Measurements from ENCODE around the gene SLC23A1. TPM values are rescaled to one million over a fixed set of nuclear protein-coding genes. Genes with fewer than 3 reads are reported as not detected.

The SLC23A1 gene
- total RNA-seq (2022; extraction: Qiagen RNA extraction; ENCODE audit: low read depth), result 0.70 to 1.6 TPM (median 1.3 TPM) in 5 replicates

GRCh38 chr5:139383275-139383992, at the start of gene SLC23A1:
SLC23A1 (minus strand) TSS chr5:139383297; CDS start chr5:139383253, 44 bp downstream.

GRCh38 chr5:139403787-139404483, 20.8 kb upstream of the SLC23A1 start, which contains the start of gene SPATA24:
SPATA24 (minus strand) TSS chr5:139404089; CDS start chr5:139404060, 29 bp downstream.

GRCh38 chr5:139394654-139395566, 11.8 kb upstream of the SLC23A1 start, which contains the start of gene PROB1:
PROB1 (minus strand) TSS chr5:139395104; CDS start chr5:139395081, 23 bp downstream.

GRCh38 chr5:139389701-139390638, 6.9 kb upstream of the SLC23A1 start, which contains the start of gene MZB1:
MZB1 (minus strand) TSS chr5:139389913; CDS start chr5:139389856, 57 bp downstream.

GRCh38 chr5:139341689-139342422, 41.2 kb downstream of the SLC23A1 start, which contains the start of gene PAIP2:
PAIP2 (plus strand) TSS chr5:139341854; CDS start chr5:139363785, 21,931 bp downstream.

Other genes with a start within 250 kb of the SLC23A1 start
- 24.5 to 27.2 TPM (median 26.5 TPM) in 5 replicates for gene SIL1, start 184.9 kb downstream of the SLC23A1 start, total RNA-seq (2022; extraction: Qiagen RNA extraction; ENCODE audit: low read depth)
- 147 to 200 TPM (median 180 TPM) in 5 replicates for gene MATR3, start 89.6 kb downstream of the SLC23A1 start, total RNA-seq (2022; extraction: Qiagen RNA extraction; ENCODE audit: low read depth)
- 85.0 to 113 TPM (median 91.3 TPM) in 5 replicates for gene PAIP2, start 41.4 kb downstream of the SLC23A1 start, total RNA-seq (2022; extraction: Qiagen RNA extraction; ENCODE audit: low read depth)
- gene MZB1, start 6.6 kb upstream of the SLC23A1 start, total RNA-seq (2022; extraction: Qiagen RNA extraction; ENCODE audit: low read depth), result 0.16 TPM in 1 of 5 replicates, not detected in the others
- 0.27 to 0.33 TPM (median 0.31 TPM) in 5 replicates for gene PROB1, start 11.8 kb upstream of the SLC23A1 start, total RNA-seq (2022; extraction: Qiagen RNA extraction; ENCODE audit: low read depth)
- 4.7 to 5.7 TPM (median 5.3 TPM) in 5 replicates for gene SPATA24, start 20.8 kb upstream of the SLC23A1 start, total RNA-seq (2022; extraction: Qiagen RNA extraction; ENCODE audit: low read depth)
- 6.4 to 9.4 TPM (median 8.4 TPM) in 5 replicates for gene DNAJC18, start 56.2 kb upstream of the SLC23A1 start, total RNA-seq (2022; extraction: Qiagen RNA extraction; ENCODE audit: low read depth)
- gene ECSCR, start 79.4 kb upstream of the SLC23A1 start, total RNA-seq (2022; extraction: Qiagen RNA extraction; ENCODE audit: low read depth), result not detected in 5 replicates
- not detected in 5 replicates for gene SMIM33, start 87.7 kb upstream of the SLC23A1 start, total RNA-seq (2022; extraction: Qiagen RNA extraction; ENCODE audit: low read depth)
- gene STING1, start 99.5 kb upstream of the SLC23A1 start, total RNA-seq (2022; extraction: Qiagen RNA extraction; ENCODE audit: low read depth), result 0.81 to 1.2 TPM (median 1.1 TPM) in 5 replicates
- 110 to 155 TPM (median 155 TPM) in 5 replicates for gene UBE2D2, start 178.0 kb upstream of the SLC23A1 start, total RNA-seq (2022; extraction: Qiagen RNA extraction; ENCODE audit: low read depth)